Mesendoderm (in vitro differentiated cells): ENCODE results near the gene STAB1.
A peak's percentile ranks its signal among the peaks of the same experiment; 100 is the strongest.

ENCODE experiments used
- DNase-seq: peaks from one replicate; pipeline ENCODE4 v3.0.0; 2013
- H2AK5ac ChIP-seq: 2 replicates; pipeline ENCODE4 v1.6.1; 2013; ENCODE audit warnings: low read length, inconsistent platforms
- H2BK120ac ChIP-seq: 2 replicates; pipeline ENCODE4 v1.6.1; 2013; ENCODE audit warnings: low read depth, mild to moderate bottlenecking, low read length, moderate library complexity, mixed read lengths
- H2BK15ac ChIP-seq: replicated peaks from 2 replicates; pipeline ENCODE4 v1.6.1; 2013; ENCODE audit warnings: low read depth, mild to moderate bottlenecking, moderate library complexity
- H2BK5ac ChIP-seq: 2 replicates; pipeline ENCODE4 v1.6.1; 2013; ENCODE audit warnings: low read length, inconsistent platforms
- H3K18ac ChIP-seq: 2 replicates; pipeline ENCODE4 v1.6.1; 2013; ENCODE audit warnings: mild to moderate bottlenecking, low read length, mixed read lengths
- H3K23ac ChIP-seq: one replicate; pipeline ENCODE4 v1.6.1; 2013; ENCODE audit warnings: low read length
- H3K27ac ChIP-seq: 2 replicates; pipeline ENCODE4 v1.5.1; 2013; ENCODE audit warnings: low read depth, mild to moderate bottlenecking, inconsistent platforms, low read length, moderate library complexity
- H3K27me3 ChIP-seq: 2 replicates; pipeline ENCODE4 v1.6.1; 2013; ENCODE audit warnings: low read length, control low read depth, mild to moderate bottlenecking, inconsistent platforms; ENCODE audit not compliant: insufficient read depth, poor library complexity
- H3K36me3 ChIP-seq: 2 replicates; pipeline ENCODE4 v1.6.1; 2013; ENCODE audit warnings: low read length, inconsistent platforms; ENCODE audit not compliant: control insufficient read depth, insufficient read depth
- H3K4ac ChIP-seq: one replicate; pipeline ENCODE4 v1.6.1; 2013; ENCODE audit warnings: low read depth, mild to moderate bottlenecking, low read length, moderate library complexity
- H3K4me1 ChIP-seq: 2 replicates; pipeline ENCODE4 v1.6.1; 2013; ENCODE audit warnings: low read depth, low read length, inconsistent platforms; ENCODE audit not compliant: control insufficient read depth
- H3K4me2 ChIP-seq: 2 replicates; pipeline ENCODE4 v1.6.1; 2013; ENCODE audit warnings: low read length
- H3K4me3 ChIP-seq: 2 replicates; pipeline ENCODE4 v1.5.1; 2013; ENCODE audit warnings: mild to moderate bottlenecking, low read length
- H3K56ac ChIP-seq: one replicate; pipeline ENCODE4 v1.6.1; 2013; ENCODE audit warnings: low read length
- H3K79me1 ChIP-seq: 2 replicates; pipeline ENCODE4 v1.6.1; 2013; ENCODE audit warnings: low read length, inconsistent platforms
- H3K79me2 ChIP-seq: 2 replicates; pipeline ENCODE4 v1.6.1; 2013; ENCODE audit warnings: mild to moderate bottlenecking, low read length; ENCODE audit not compliant: control insufficient read depth, insufficient read depth
- H3K9ac ChIP-seq: 2 replicates; pipeline ENCODE4 v1.6.1; 2013; ENCODE audit warnings: low read length, inconsistent platforms
- H4K5ac ChIP-seq: one replicate; pipeline ENCODE4 v1.6.1; 2013; ENCODE audit warnings: low read length
- H4K8ac ChIP-seq: one replicate; pipeline ENCODE4 v1.6.1; 2013; ENCODE audit warnings: low read depth, mild to moderate bottlenecking, control low read depth, low read length, moderate library complexity
- WGBS: extraction: QIAGEN DNeasy Blood & Tissue Kit; methylation state at CpG from one replicate; pipeline ENCODE4 v1.1.7; 2013; ENCODE audit warnings: low lambda C conversion rate, missing lambda C conversion rate; ENCODE audit not compliant: insufficient coverage; ENCODE audit errors: extremely low coverage; 5-methylcytosine and 5-hydroxymethylcytosine counted together

The STAB1 gene

DNA sequence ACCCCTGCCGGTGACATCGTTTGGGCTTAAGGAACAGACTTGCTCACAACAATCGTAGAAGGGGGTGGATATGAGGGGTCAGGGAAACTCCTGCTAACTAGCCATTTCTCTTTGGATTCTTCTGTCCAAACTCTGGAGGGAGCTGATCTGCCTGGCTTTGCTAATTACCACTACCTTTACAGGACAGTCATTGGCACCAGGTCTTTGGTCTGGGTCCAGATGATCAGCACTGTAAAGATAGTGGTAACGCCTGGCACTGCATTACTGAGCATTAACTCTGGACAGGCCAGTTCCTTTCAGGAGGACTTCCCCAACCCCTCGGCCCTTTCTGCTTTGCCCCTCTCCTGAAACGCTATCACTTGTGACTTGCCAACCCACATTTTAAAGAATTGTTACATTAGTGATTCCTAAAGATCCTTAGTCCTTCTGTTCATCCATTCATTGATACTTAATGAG lies 42.1 kb downstream of the STAB1 start:
- DNase-seq: no peak
- no CpG with 5 or more reads among the region's 6 CpGs for WGBS
- no peak overlapping the region for H3K27ac ChIP-seq
- no peaks in the 10 kb centered on the region for H3K27me3 ChIP-seq
- H3K4me2 ChIP-seq: peak overlapping the region; percentile 89
- no peak overlapping the region for H3K23ac ChIP-seq
- no peak overlapping the region for H2BK5ac ChIP-seq
- H2AK5ac ChIP-seq: no peak overlapping the region
- H4K8ac ChIP-seq: no peak overlapping the region
- H2BK15ac ChIP-seq: no peak overlapping the region
- no peak overlapping the region for H4K5ac ChIP-seq
- no peak overlapping the region for H2BK120ac ChIP-seq
- peak overlapping the region; percentile 95 for H3K56ac ChIP-seq
- no peak overlapping the region for H3K4ac ChIP-seq
- no peaks in the 10 kb centered on the region for H3K36me3 ChIP-seq
- peak overlapping the region; percentile 87 for H3K4me3 ChIP-seq
- H3K18ac ChIP-seq: no peak overlapping the region
- H3K4me1 ChIP-seq: peaks cover 15% of the 10 kb centered on the region
- H3K79me1 ChIP-seq: peaks cover 26% of the 10 kb centered on the region
- H3K79me2 ChIP-seq: peaks cover 36% of the 10 kb centered on the region
- H3K9ac ChIP-seq: peak overlapping the region; percentile 97

DNA sequence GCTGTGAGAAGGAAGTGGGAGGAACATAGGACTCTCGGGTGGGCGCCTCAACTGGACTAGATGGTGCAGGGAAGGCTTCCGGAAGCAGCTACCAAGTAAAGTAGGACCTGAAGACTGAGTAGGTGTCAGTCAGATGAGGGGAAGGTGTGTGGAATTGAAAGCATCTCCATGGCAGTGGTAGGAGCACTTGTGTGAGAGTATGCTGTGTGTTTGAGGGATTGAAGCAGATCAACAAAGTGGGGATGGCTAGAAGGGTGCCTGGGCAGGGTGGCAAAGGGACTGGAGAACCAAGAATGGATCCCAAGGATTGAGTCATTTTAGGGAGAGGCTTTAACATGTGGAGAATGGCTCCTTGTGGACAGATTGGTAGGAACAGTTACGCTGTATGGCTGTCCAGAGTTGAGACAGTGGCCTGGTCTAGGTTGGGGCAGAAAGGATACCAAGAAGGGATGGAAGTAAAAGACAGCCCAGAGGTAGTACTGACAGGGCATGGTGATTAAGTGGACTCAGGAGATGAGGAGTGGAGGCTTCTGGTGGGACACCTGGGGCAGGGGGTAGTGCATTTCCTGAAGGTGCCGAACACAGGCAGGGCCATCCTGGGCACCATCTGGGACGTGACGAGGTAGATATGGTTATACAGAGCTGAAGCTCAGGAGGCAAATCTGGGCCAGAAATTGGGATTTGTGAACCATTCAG lies 42.7 kb downstream of the STAB1 start:
- Histone ChIP-seq H3K18ac (no peak overlapping the region), H4K8ac (no peak overlapping the region), H3K4me3 (peak overlapping the region; percentile 26), H4K5ac (no peak overlapping the region), H2BK120ac (no peak overlapping the region), H3K27me3 (no peaks in the 10 kb centered on the region), H3K79me2 (peaks cover 29% of the 10 kb centered on the region), H3K4me2 (peak overlapping the region; percentile 89), H2BK5ac (peak overlapping the region; percentile 40), H3K9ac (peak overlapping the region; percentile 97), H3K79me1 (peaks cover 23% of the 10 kb centered on the region), H2BK15ac (no peak overlapping the region), H3K36me3 (no peaks in the 10 kb centered on the region), H3K27ac (no peak overlapping the region), H2AK5ac (peak overlapping the region; percentile 72), H3K56ac (peak overlapping the region; percentile 95), H3K4ac (no peak overlapping the region), H3K4me1 (peaks cover 15% of the 10 kb centered on the region), H3K23ac (peak overlapping the region; percentile 66)
- WGBS: no CpG with 5 or more reads among the region's 7 CpGs
- DNase-seq: no peak

- Histone ChIP-seq H2BK120ac (no peak overlapping the region), H3K4me2 (no peak overlapping the region), H4K5ac (no peak overlapping the region), H3K27ac (no peak overlapping the region), H3K4ac (no peak overlapping the region), H3K27me3 (no peaks in the 10 kb centered on the region), H3K4me3 (no peak overlapping the region), H3K36me3 (no peaks in the 10 kb centered on the region), H2AK5ac (no peak overlapping the region), H3K4me1 (peaks cover 15% of the 10 kb centered on the region), H3K79me2 (peaks cover 26% of the 10 kb centered on the region), H2BK15ac (no peak overlapping the region), H3K79me1 (peaks cover 21% of the 10 kb centered on the region), H4K8ac (no peak overlapping the region), H2BK5ac (no peak overlapping the region), H3K56ac (no peak overlapping the region), H3K18ac (no peak overlapping the region), H3K9ac (no peak overlapping the region), H3K23ac (no peak overlapping the region)
- no peak for DNase-seq
- no CpG with 5 or more reads among the region's 5 CpGs for WGBS
Measured at GRCh38 chr3:52539010-52539653, 44.0 kb downstream of the STAB1 start.

DNA sequence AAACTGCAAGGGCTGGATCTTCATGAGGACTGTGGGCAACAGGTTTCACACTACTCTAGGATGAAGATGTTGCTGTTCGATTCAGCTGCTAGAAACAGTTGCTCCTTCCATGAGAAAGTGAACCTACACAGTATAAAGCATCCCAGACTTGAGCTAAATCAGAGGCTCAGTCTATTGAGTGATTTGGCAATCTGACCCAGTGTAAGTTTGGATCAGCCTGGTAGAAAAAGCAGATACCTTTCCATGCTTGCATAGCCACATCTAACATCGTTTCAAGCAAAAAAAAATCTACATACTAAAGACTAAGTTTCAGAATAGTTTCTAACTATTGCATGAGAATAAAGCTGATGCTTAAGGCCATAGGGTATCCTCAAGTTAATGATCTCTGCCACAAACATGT lies 45.9 kb downstream of the STAB1 start:
- no peaks in the 10 kb centered on the region for H3K36me3 ChIP-seq
- no peak overlapping the region for H4K5ac ChIP-seq
- H3K23ac ChIP-seq: no peak overlapping the region

DNA sequence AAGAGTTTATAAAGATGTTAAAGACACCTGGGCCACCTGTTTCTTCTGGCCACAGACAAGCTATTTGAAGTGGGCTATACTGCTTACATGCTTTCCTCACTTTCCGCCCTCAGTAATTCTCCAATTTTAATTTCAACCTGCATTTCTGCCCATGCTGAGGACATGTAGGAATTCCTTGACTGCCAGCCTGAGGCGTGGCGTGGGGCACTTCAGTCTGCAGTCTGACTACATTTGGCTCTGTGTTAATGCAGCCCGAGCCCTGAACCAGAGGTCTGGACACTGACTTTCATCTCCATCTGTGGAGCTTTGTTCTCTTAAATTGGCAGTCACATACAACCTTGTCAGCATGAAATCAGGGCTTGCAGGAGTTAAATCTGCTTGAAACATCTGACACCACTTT lies 49.8 kb downstream of the STAB1 start:
- Histone ChIP-seq H2BK5ac (no peak overlapping the region), H3K4me2 (no peak overlapping the region), H3K9ac (no peak overlapping the region), H3K27me3 (no peaks in the 10 kb centered on the region), H2AK5ac (no peak overlapping the region), H3K27ac (no peak overlapping the region), H3K23ac (no peak overlapping the region), H3K4me1 (no peaks in the 10 kb centered on the region), H3K18ac (no peak overlapping the region), H3K4ac (no peak overlapping the region), H4K5ac (no peak overlapping the region), H3K79me2 (peaks cover under 1% of the 10 kb centered on the region), H3K79me1 (peaks cover 3% of the 10 kb centered on the region), H3K4me3 (no peak overlapping the region), H3K36me3 (peaks cover 2% of the 10 kb centered on the region), H3K56ac (no peak overlapping the region), H2BK15ac (no peak overlapping the region), H2BK120ac (no peak overlapping the region), H4K8ac (no peak overlapping the region)
- DNase-seq: no peak
- no CpG with 5 or more reads among the region's 4 CpGs for WGBS

More for the DNA sequence above, 45.9 kb downstream of the STAB1 start:
- H3K4ac ChIP-seq: no peak overlapping the region
- H2BK15ac ChIP-seq: no peak overlapping the region
- no peak overlapping the region for H3K56ac ChIP-seq
- peaks cover 21% of the 10 kb centered on the region for H3K79me1 ChIP-seq
- H3K4me1 ChIP-seq: peaks cover 11% of the 10 kb centered on the region
- no CpG with 5 or more reads among the region's 2 CpGs for WGBS
- no peak overlapping the region for H3K18ac ChIP-seq
- H2AK5ac ChIP-seq: no peak overlapping the region
- H3K4me2 ChIP-seq: no peak overlapping the region
- H3K79me2 ChIP-seq: peaks cover 26% of the 10 kb centered on the region
- H2BK120ac ChIP-seq: no peak overlapping the region
- no peak overlapping the region for H3K27ac ChIP-seq
- no peak overlapping the region for H2BK5ac ChIP-seq
- H3K27me3 ChIP-seq: no peaks in the 10 kb centered on the region
- no peak overlapping the region for H4K8ac ChIP-seq
- H3K9ac ChIP-seq: no peak overlapping the region
- H3K4me3 ChIP-seq: no peak overlapping the region
- no peak for DNase-seq
